ENCODE measurements around the gene ANK2. TPM values are rescaled to one million over a fixed set of nuclear protein-coding genes. Genes with fewer than 3 reads are reported as not detected.

ANK2 gene
- total and polyA plus RNA-seq, 2 of the 13 experiments (the other 11 are each of a cell fraction or from before 2014, with no cell fraction given) = 2.7 to 15.1 TPM

DNA sequence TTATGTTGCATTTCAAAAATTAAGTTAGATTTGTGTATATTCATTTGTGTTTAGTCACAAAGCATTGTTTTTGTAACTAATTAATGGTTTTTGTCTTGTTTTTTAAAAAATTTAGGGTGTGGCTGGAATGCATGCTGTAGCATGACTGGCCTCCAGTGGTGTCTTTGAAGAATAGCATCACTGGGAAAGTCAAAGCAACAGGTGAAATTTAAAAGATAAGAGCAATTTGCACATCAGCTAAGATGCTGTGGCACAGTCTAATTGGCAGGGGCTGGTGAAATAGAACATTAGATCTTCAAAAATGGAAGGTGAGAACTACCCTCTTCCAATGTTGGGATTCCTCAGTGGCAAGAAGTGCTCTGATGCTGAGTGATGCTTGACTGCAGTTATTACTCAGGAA lies 45.3 kb downstream of the ANK2 start (continued):
- no peak for TF ChIP-seq MATR3 (CRISPR knock-in tag; IDR thresholded peaks at IDR 0.05)
- TF ChIP-seq TAF1 (CRISPR knock-in tag; IDR thresholded peaks at IDR 0.05) = no peak
- 0 out of 2 replicates have a peak, but pooled peaks have one; percentile 26 for TF ChIP-seq RAD21 (CRISPR knock-in tag; IDR thresholded peaks at IDR 0.05)
- TF ChIP-seq, protein P1, sequence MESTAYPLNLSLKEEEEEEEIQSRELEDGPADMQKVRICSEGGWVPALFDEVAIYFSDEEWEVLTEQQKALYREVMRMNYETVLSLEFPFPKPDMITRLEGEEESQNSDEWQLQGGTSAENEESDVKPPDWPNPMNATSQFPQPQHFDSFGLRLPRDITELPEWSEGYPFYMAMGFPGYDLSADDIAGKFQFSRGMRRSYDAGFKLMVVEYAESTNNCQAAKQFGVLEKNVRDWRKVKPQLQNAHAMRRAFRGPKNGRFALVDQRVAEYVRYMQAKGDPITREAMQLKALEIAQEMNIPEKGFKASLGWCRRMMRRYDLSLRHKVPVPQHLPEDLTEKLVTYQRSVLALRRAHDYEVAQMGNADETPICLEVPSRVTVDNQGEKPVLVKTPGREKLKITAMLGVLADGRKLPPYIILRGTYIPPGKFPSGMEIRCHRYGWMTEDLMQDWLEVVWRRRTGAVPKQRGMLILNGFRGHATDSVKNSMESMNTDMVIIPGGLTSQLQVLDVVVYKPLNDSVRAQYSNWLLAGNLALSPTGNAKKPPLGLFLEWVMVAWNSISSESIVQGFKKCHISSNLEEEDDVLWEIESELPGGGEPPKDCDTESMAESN (CRISPR knock-in tag; conservative IDR thresholded peaks at IDR 0.05) = no peak
- TF ChIP-seq MYC (CRISPR knock-in tag; IDR thresholded peaks at IDR 0.05; ENCODE audit: borderline replicate concordance) = no peak
- TF ChIP-seq KDM2A (CRISPR knock-in tag; IDR thresholded peaks at IDR 0.05; ENCODE audit: borderline replicate concordance, low read depth) = no peak
- TF ChIP-seq JUN (CRISPR knock-in tag; IDR thresholded peaks at IDR 0.05) = no peak
- TF ChIP-seq HNF4G (IDR thresholded peaks at IDR 0.05; ENCODE audit: borderline replicate concordance, low read depth, low read length) = no peak
- no peak for TF ChIP-seq HNF4G (CRISPR knock-in tag; IDR thresholded peaks at IDR 0.05; ENCODE audit: borderline replicate concordance, low read depth)
- TF ChIP-seq POLR2AphosphoS5 (IDR thresholded peaks at IDR 0.05; ENCODE audit: low read depth, low read length) = no peak
- no peak for TF ChIP-seq ZIK1 (CRISPR knock-in tag; IDR thresholded peaks at IDR 0.05; ENCODE audit: borderline replicate concordance, low read depth)
- TF ChIP-seq SMC3 (IDR thresholded peaks at IDR 0.05; ENCODE audit: low read length) = peak; percentile 36; the same call in 1 of the 2 replicates
- TF ChIP-seq, protein P2, sequence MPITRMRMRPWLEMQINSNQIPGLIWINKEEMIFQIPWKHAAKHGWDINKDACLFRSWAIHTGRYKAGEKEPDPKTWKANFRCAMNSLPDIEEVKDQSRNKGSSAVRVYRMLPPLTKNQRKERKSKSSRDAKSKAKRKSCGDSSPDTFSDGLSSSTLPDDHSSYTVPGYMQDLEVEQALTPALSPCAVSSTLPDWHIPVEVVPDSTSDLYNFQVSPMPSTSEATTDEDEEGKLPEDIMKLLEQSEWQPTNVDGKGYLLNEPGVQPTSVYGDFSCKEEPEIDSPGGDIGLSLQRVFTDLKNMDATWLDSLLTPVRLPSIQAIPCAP (CRISPR knock-in tag; IDR thresholded peaks at IDR 0.05; ENCODE audit: low read depth) = no peak
- TF ChIP-seq ELF3 (CRISPR knock-in tag; IDR thresholded peaks at IDR 0.05) = no peak
- TF ChIP-seq ZMYM3 (CRISPR knock-in tag; IDR thresholded peaks at IDR 0.05) = no peak
- TF ChIP-seq TFDP1 (CRISPR knock-in tag; IDR thresholded peaks at IDR 0.05; ENCODE audit: borderline replicate concordance) = no peak
- TF ChIP-seq THYN1 (CRISPR knock-in tag; IDR thresholded peaks at IDR 0.05; ENCODE audit: borderline replicate concordance, low read depth) = no peak
- no peak for TF ChIP-seq ZNF589 (CRISPR knock-in tag; conservative IDR thresholded peaks at IDR 0.05)
- TF ChIP-seq KLF16 (CRISPR knock-in tag; IDR thresholded peaks at IDR 0.05) = no peak
- TF ChIP-seq NFRKB (IDR thresholded peaks at IDR 0.05) = no peak
- no peak for TF ChIP-seq GLI4 (CRISPR knock-in tag; IDR thresholded peaks at IDR 0.05; ENCODE audit: borderline replicate concordance)
- no peak for TF ChIP-seq ETV6 (CRISPR knock-in tag; conservative IDR thresholded peaks at IDR 0.05)
- no peak for TF ChIP-seq ZNF577 (CRISPR knock-in tag; IDR thresholded peaks at IDR 0.05; ENCODE audit: borderline replicate concordance, low read depth)
